Natural killer cell treated with Interleukin-12 subunit alpha and Interleukin-12 subunit beta and Interleukin-15 and Interleukin-18, amount 100 ng/mL, for 72 hours (primary cell): ENCODE data around the gene MGMT. TPM values are rescaled to one million over a fixed set of nuclear protein-coding genes. Genes with fewer than 3 reads are reported as not detected.
A peak's percentile ranks its signal among the peaks of the same experiment; 100 is the strongest.

Source experiments
- ATAC-seq, 2 donors: fragments of 150-1000 bp; cut with Tn5 transposase in 1 of 2; sonication (Bioruptor Pico), chemical (Tn5 transposase) in 1 of 2; 2 replicates each; pipeline ENCODE4 v1.10.0; 2021
- DNase-seq: peaks from one replicate; pipeline ENCODE4 v3.0.0; 2022; ENCODE audit warnings: low spot score
- H3K27ac Mint-ChIP-seq, 2 donors: 1 replicate in 1 of 2; 2 replicates in 1 of 2; pipeline ENCODE4 v1.8.0; 2022; ENCODE audit warnings: mixed read lengths in 2 of 2, mild to moderate bottlenecking in 1 of 2, moderate library complexity in 1 of 2
- H3K27me3 Mint-ChIP-seq, 2 donors: 1 replicate in 1 of 2; 2 replicates in 1 of 2; pipeline ENCODE4 v1.8.0; 2022; ENCODE audit warnings: mixed read lengths in 2 of 2
- H3K36me3 Mint-ChIP-seq: one replicate; pipeline ENCODE4 v1.8.0; 2022; ENCODE audit warnings: mixed read lengths
- H3K4me1 Mint-ChIP-seq, 2 donors: 1 replicate in 1 of 2; 2 replicates in 1 of 2; pipeline ENCODE4 v1.8.0; 2022; ENCODE audit warnings: low read depth in 2 of 2, mixed read lengths in 2 of 2, mild to moderate bottlenecking in 1 of 2
- H3K4me3 Mint-ChIP-seq: one replicate; pipeline ENCODE4 v1.8.0; 2022; ENCODE audit warnings: mixed read lengths
- H3K9me3 Mint-ChIP-seq: 2 replicates; pipeline ENCODE4 v1.8.0; 2022; ENCODE audit warnings: mixed read lengths
- total RNA-seq, 2 donors: library from RNA; stranded (reverse); gene quantifications; one replicate each; pipeline ENCODE4 v1.2.3, GENCODE V29; 2022

The MGMT gene
- total RNA-seq, 2 donors from 2014 or later, result 14.3 to 23.6 TPM

- H3K27ac Mint-ChIP-seq, result no peak overlapping the region
- no peaks in the 10 kb centered on the region for H3K9me3 Mint-ChIP-seq
- ATAC-seq (no peak), DNase-seq (no peak)
- H3K36me3 Mint-ChIP-seq, result no peaks in the 10 kb centered on the region
- H3K27me3 Mint-ChIP-seq, result no peaks in the 10 kb centered on the region
- H3K4me1 Mint-ChIP-seq, result peaks cover 11 to 26% of the 10 kb centered on the region in 2 donors
- H3K4me3 Mint-ChIP-seq, result no peak overlapping the region
Measured at GRCh38 chr10:129537151-129537550, 70.1 kb downstream of the MGMT start.

- Mint-ChIP-seq H3K4me1 (peaks cover 5 to 18% of the 10 kb centered on the region in 2 donors), H3K27me3 (no peaks in the 10 kb centered on the region), H3K36me3 (no peaks in the 10 kb centered on the region), H3K9me3 (no peaks in the 10 kb centered on the region), H3K4me3 (no peak overlapping the region), H3K27ac (no peak overlapping the region)
- no peak for DNase-seq
- ATAC-seq, result no peak
Measured at GRCh38 chr10:129538236-129538635, 71.2 kb downstream of the MGMT start.

GRCh38 chr10:129541200-129541599, 74.2 kb downstream of the MGMT start:
- Mint-ChIP-seq H3K4me3 (no peak overlapping the region), H3K27ac (no peak overlapping the region), H3K36me3 (no peaks in the 10 kb centered on the region), H3K4me1 (peaks cover 0 to 8% of the 10 kb centered on the region in 2 donors), H3K27me3 (no peaks in the 10 kb centered on the region), H3K9me3 (no peaks in the 10 kb centered on the region)
- ATAC-seq (no peak), DNase-seq (no peak)

GRCh38 chr10:129541748-129542487, 74.9 kb downstream of the MGMT start:
- DNase-seq (no peak), ATAC-seq (no peak)
- Mint-ChIP-seq H3K27me3 (no peaks in the 10 kb centered on the region), H3K4me1 (peaks cover 0 to 11% of the 10 kb centered on the region in 2 donors), H3K36me3 (no peaks in the 10 kb centered on the region), H3K9me3 (no peaks in the 10 kb centered on the region), H3K27ac (no peak overlapping the region), H3K4me3 (no peak overlapping the region)

GRCh38 chr10:129542589-129542988, 75.5 kb downstream of the MGMT start:
- Mint-ChIP-seq H3K9me3 (no peaks in the 10 kb centered on the region), H3K36me3 (no peaks in the 10 kb centered on the region), H3K4me1 (peaks cover 0 to 12% of the 10 kb centered on the region in 2 donors), H3K27me3 (no peaks in the 10 kb centered on the region), H3K4me3 (no peak overlapping the region), H3K27ac (no peak overlapping the region)
- no peak for DNase-seq
- ATAC-seq, result no peak

- Mint-ChIP-seq H3K27ac (no peak overlapping the region), H3K9me3 (no peaks in the 10 kb centered on the region), H3K36me3 (no peaks in the 10 kb centered on the region), H3K27me3 (no peaks in the 10 kb centered on the region), H3K4me1 (peaks cover 0 to 16% of the 10 kb centered on the region in 2 donors), H3K4me3 (no peak overlapping the region)
- ATAC-seq (no peak), DNase-seq (no peak)
Measured at GRCh38 chr10:129544205-129545202, 77.5 kb downstream of the MGMT start.

- no peaks in the 10 kb centered on the region for H3K9me3 Mint-ChIP-seq
- H3K4me1 Mint-ChIP-seq, result peaks cover 0 to 16% of the 10 kb centered on the region in 2 donors
- no peaks in the 10 kb centered on the region for H3K36me3 Mint-ChIP-seq
Measured at GRCh38 chr10:129545261-129545660, 78.2 kb downstream of the MGMT start.

GRCh38 chr10:129546106-129546505, 79.1 kb downstream of the MGMT start:
- Mint-ChIP-seq H3K27me3 (no peaks in the 10 kb centered on the region), H3K36me3 (no peaks in the 10 kb centered on the region), H3K4me3 (no peak overlapping the region), H3K27ac (no peak overlapping the region), H3K9me3 (no peaks in the 10 kb centered on the region), H3K4me1 (peaks cover 0 to 17% of the 10 kb centered on the region in 2 donors)
- ATAC-seq (peak in 1 of 2 donors; percentile 40), DNase-seq (no peak)

More at GRCh38 chr10:129545261-129545660, 78.2 kb downstream of the MGMT start:
- ATAC-seq (no peak), DNase-seq (no peak)
- H3K27ac Mint-ChIP-seq, result no peak overlapping the region
- H3K27me3 Mint-ChIP-seq, result no peaks in the 10 kb centered on the region
- H3K4me3 Mint-ChIP-seq, result no peak overlapping the region

GRCh38 chr10:129547608-129548007, 80.6 kb downstream of the MGMT start:
- Mint-ChIP-seq H3K4me1 (peaks cover 0 to 13% of the 10 kb centered on the region in 2 donors), H3K4me3 (no peak overlapping the region), H3K27ac (no peak overlapping the region), H3K36me3 (no peaks in the 10 kb centered on the region), H3K27me3 (no peaks in the 10 kb centered on the region), H3K9me3 (no peaks in the 10 kb centered on the region)
- DNase-seq (no peak), ATAC-seq (no peak)

GRCh38 chr10:129548600-129548999, 81.6 kb downstream of the MGMT start:
- ATAC-seq (no peak), DNase-seq (no peak)
- Mint-ChIP-seq H3K27ac (no peak overlapping the region), H3K9me3 (no peaks in the 10 kb centered on the region), H3K4me3 (no peak overlapping the region), H3K4me1 (peaks cover 0 to 13% of the 10 kb centered on the region in 2 donors), H3K36me3 (no peaks in the 10 kb centered on the region), H3K27me3 (no peaks in the 10 kb centered on the region)

- H3K4me3 Mint-ChIP-seq, result no peak overlapping the region
- ATAC-seq, result no peak
- H3K27me3 Mint-ChIP-seq, result no peaks in the 10 kb centered on the region
- H3K9me3 Mint-ChIP-seq, result no peaks in the 10 kb centered on the region
- DNase-seq, result no peak
- H3K4me1 Mint-ChIP-seq, result peaks cover 0 to 13% of the 10 kb centered on the region in 2 donors
- no peaks in the 10 kb centered on the region for H3K36me3 Mint-ChIP-seq
- no peak overlapping the region for H3K27ac Mint-ChIP-seq
Measured at GRCh38 chr10:129550076-129550475, 83.0 kb downstream of the MGMT start.

GRCh38 chr10:129550658-129551057, 83.6 kb downstream of the MGMT start:
- Mint-ChIP-seq H3K4me3 (no peak overlapping the region), H3K36me3 (no peaks in the 10 kb centered on the region), H3K27ac (no peak overlapping the region), H3K9me3 (no peaks in the 10 kb centered on the region), H3K4me1 (peaks cover 0 to 13% of the 10 kb centered on the region in 2 donors), H3K27me3 (no peaks in the 10 kb centered on the region)
- no peak for DNase-seq
- ATAC-seq, result no peak

GRCh38 chr10:129552119-129552518, 85.1 kb downstream of the MGMT start:
- no peak for ATAC-seq
- H3K27ac Mint-ChIP-seq, result no peak overlapping the region
- H3K36me3 Mint-ChIP-seq, result no peaks in the 10 kb centered on the region
- no peaks in the 10 kb centered on the region for H3K9me3 Mint-ChIP-seq
- H3K4me1 Mint-ChIP-seq, result peaks cover 0 to 9% of the 10 kb centered on the region in 2 donors
- no peak for DNase-seq
- H3K27me3 Mint-ChIP-seq, result no peaks in the 10 kb centered on the region
- no peak overlapping the region for H3K4me3 Mint-ChIP-seq

- no peaks in the 10 kb centered on the region for H3K27me3 Mint-ChIP-seq
- no peak for DNase-seq
- ATAC-seq, result no peak
- H3K36me3 Mint-ChIP-seq, result no peaks in the 10 kb centered on the region
- no peaks in the 10 kb centered on the region for H3K9me3 Mint-ChIP-seq
- H3K27ac Mint-ChIP-seq, result no peak overlapping the region
- no peak overlapping the region for H3K4me3 Mint-ChIP-seq
- peaks cover 0 to 3% of the 10 kb centered on the region in 2 donors for H3K4me1 Mint-ChIP-seq
Measured at GRCh38 chr10:129553928-129554327, 86.9 kb downstream of the MGMT start.
